Activated T-helper 1 cell treated with anti-CD3 and anti-CD28 coated beads, Interleukin-12 subunit alpha, Interleukin-12 subunit beta, Interleukin-2, Interleukin-4 antibody, amounts not matched to agents 30 ng/mL and 10 ng/mL and 1 ng/mL, durations not matched to agents 14 hours and 24 hours and 36 hours (primary cell): ENCODE results near the gene IFNA4. TPM values are rescaled to one million over a fixed set of nuclear protein-coding genes. Genes with fewer than 3 reads are reported as not detected.

Experiments
- DNase-seq: peaks from one replicate; pipeline ENCODE4 v3.0.0; 2021; ENCODE audit warnings: low spot score
- H3K27ac Mint-ChIP-seq: one replicate; pipeline ENCODE4 v1.8.0; 2021; ENCODE audit warnings: mild to moderate bottlenecking, mixed read lengths
- H3K27me3 Mint-ChIP-seq: one replicate; pipeline ENCODE4 v1.8.0; 2022; ENCODE audit warnings: mild to moderate bottlenecking, moderate library complexity, mixed read lengths; ENCODE audit not compliant: insufficient read depth
- H3K36me3 Mint-ChIP-seq: one replicate; pipeline ENCODE4 v1.8.0; 2021; ENCODE audit warnings: low read depth, mixed read lengths
- H3K4me1 Mint-ChIP-seq: one replicate; pipeline ENCODE4 v1.8.0; 2021; ENCODE audit warnings: low read depth, mixed read lengths
- H3K4me3 Mint-ChIP-seq: one replicate; pipeline ENCODE4 v1.8.0; 2021; ENCODE audit warnings: mild to moderate bottlenecking, moderate library complexity, mixed read lengths
- H3K9me3 Mint-ChIP-seq: one replicate; pipeline ENCODE4 v1.8.0; 2021; ENCODE audit warnings: mixed read lengths
- intact Hi-C: fragments of 100-400 bp; cut with micrococcal nuclease; formaldehyde crosslinking; loops from one replicate; pipeline ENCODE4 v1.15.1; 2024
- total RNA-seq: library from RNA; stranded (reverse); gene quantifications from 2 replicates; pipeline ENCODE4 v1.2.3, GENCODE V29; 2022

Gene IFNA4
- total RNA-seq, 1 donor from 2014 or later = not detected

- intact Hi-C loops = no loop called here
- DNase-seq = no peak
- Mint-ChIP-seq H3K27me3 (peaks cover 12% of the 10 kb centered on the region), H3K4me1 (peaks cover 7% of the 10 kb centered on the region), H3K9me3 (peaks cover 6% of the 10 kb centered on the region), H3K27ac (no peak overlapping the region), H3K36me3 (peaks cover 1% of the 10 kb centered on the region), H3K4me3 (no peak overlapping the region)
Measured at GRCh38 chr9:21153336-21154017, 33.9 kb downstream of the IFNA4 start.

- no peak for DNase-seq
- Mint-ChIP-seq H3K27me3 (peaks cover 13% of the 10 kb centered on the region), H3K36me3 (peaks cover 7% of the 10 kb centered on the region), H3K27ac (peak overlapping the region; percentile 35), H3K4me3 (peak overlapping the region; percentile 5), H3K9me3 (peaks cover 31% of the 10 kb centered on the region), H3K4me1 (peaks cover 28% of the 10 kb centered on the region)
- intact Hi-C loops = no loop called here
Measured at GRCh38 chr9:21144603-21145002, 42.8 kb downstream of the IFNA4 start.

GRCh38 chr9:21141427-21141882 is 45.9 kb downstream of the IFNA4 start, which contains the start of gene IFNW1:
TSS of gene IFNW1 (minus strand) at chr9:21141832. CDS start at chr9:21141570, 262 bp downstream.
- Mint-ChIP-seq H3K9me3 (peaks cover 8% of the 10 kb centered on the region), H3K36me3 (no peaks in the 10 kb centered on the region), H3K4me3 (no peak within 1 kb of the TSS), H3K27me3 (peaks cover 7% of the 10 kb centered on the region), H3K27ac (no peak within 1 kb of the TSS), H3K4me1 (peaks cover 28% of the 10 kb centered on the region)
- DNase-seq = no peak
- intact Hi-C loops = no loop called here

DNA sequence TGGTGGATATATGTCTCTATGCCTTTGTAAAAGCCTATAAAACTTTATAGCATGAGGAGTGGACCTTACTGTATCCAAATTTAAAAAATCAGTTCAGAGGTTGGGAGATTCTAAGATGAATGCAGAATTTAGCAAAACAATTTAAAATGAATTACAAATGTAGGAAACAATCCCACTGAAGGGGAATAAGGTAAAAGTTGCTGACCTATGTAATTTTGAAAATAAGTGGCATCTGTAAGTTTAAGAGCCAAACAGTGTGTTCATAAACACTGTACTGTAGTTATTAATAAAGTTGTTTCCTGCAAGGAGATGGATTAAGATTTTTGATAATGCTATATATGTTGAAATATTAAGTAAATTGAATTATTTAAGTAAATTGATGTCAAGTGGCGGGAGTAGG is 50.4 kb downstream of the IFNA4 start:
- intact Hi-C loops = no loop called here
- Mint-ChIP-seq H3K27me3 (peaks cover 14% of the 10 kb centered on the region), H3K4me3 (no peak overlapping the region), H3K9me3 (no peaks in the 10 kb centered on the region), H3K36me3 (no peaks in the 10 kb centered on the region), H3K4me1 (peaks cover 11% of the 10 kb centered on the region), H3K27ac (no peak overlapping the region)
- DNase-seq = no peak

Other genes starting within 250 kb of the IFNA4 start
- 2.7 and 3.0 TPM in 2 replicates for gene HACD4, start 155.9 kb downstream of the IFNA4 start, total RNA-seq
- gene IFNB1, start 109.6 kb downstream of the IFNA4 start, total RNA-seq = 0.23 TPM in 1 of 2 replicates, not detected in the other
- gene IFNW1, start 45.8 kb downstream of the IFNA4 start, total RNA-seq = not detected in 2 replicates
- gene IFNA21, start 20.9 kb downstream of the IFNA4 start, total RNA-seq = not detected in 2 replicates
- not detected in 2 replicates for gene IFNA7, start 14.6 kb upstream of the IFNA4 start, total RNA-seq
- gene IFNA10, start 19.6 kb upstream of the IFNA4 start, total RNA-seq = not detected in 2 replicates
- not detected in 2 replicates for gene IFNA16, start 29.7 kb upstream of the IFNA4 start, total RNA-seq
- gene IFNA17, start 40.6 kb upstream of the IFNA4 start, total RNA-seq = not detected in 2 replicates
- gene IFNA14, start 52.4 kb upstream of the IFNA4 start, total RNA-seq = not detected in 2 replicates
- not detected in 2 replicates for gene IFNA5, start 117.7 kb upstream of the IFNA4 start, total RNA-seq
- gene KLHL9, start 147.8 kb upstream of the IFNA4 start, total RNA-seq = 14.1 and 15.6 TPM in 2 replicates
- not detected in 2 replicates for gene IFNA6, start 163.3 kb upstream of the IFNA4 start, total RNA-seq
- not detected in 2 replicates for gene IFNA13, start 180.5 kb upstream of the IFNA4 start, total RNA-seq
- gene IFNA2, start 197.8 kb upstream of the IFNA4 start, total RNA-seq = not detected in 2 replicates
- gene IFNA8, start 221.5 kb upstream of the IFNA4 start, total RNA-seq = not detected in 2 replicates